H1 (cell line): ENCODE measurements around the gene R3HDM2. TPM values are rescaled to one million over a fixed set of nuclear protein-coding genes. Genes with fewer than 3 reads are reported as not detected.

Experiments
- CTCF ChIA-PET: fragments of 300-600 bp; sonication (Branson Sonifier 250); formaldehyde crosslinking; loops from one replicate; lab custom pipeline; 2021; ENCODE audit not compliant: partially characterized antibody; lab: Charles Lee
- POLR2A ChIA-PET: fragments of 300-600 bp; sonication (Branson Sonifier 250); formaldehyde crosslinking; loops from one replicate; lab custom pipeline; 2021; ENCODE audit warnings: inconsistent platforms; ENCODE audit not compliant: partially characterized antibody; lab: Charles Lee
- DNase-seq, 2 experiments: peaks; one replicate each; pipeline versions ENCODE4 v3.0.0 to v3.0.0-alpha.2; 2010 to 2022; ENCODE audit warnings: low spot score in 2 of 2, low read depth in 1 of 2, mixed read lengths in 1 of 2
- FAIRE-seq: peaks from 2 replicates; lab custom pipeline; 2011; peaks lifted over from hg19 to GRCh38; lab: Jason Lieb, UNC
- H2AFZ ChIP-seq: 2 replicates; pipeline ENCODE4 v1.8.1; 2012; ENCODE audit warnings: low read length, inconsistent platforms
- H2AK5ac ChIP-seq: 2 replicates; pipeline ENCODE4 v1.6.1; 2013; ENCODE audit warnings: low read depth, low read length
- H2BK120ac ChIP-seq: replicated peaks from 2 replicates; pipeline ENCODE3; 2013; ENCODE audit warnings: low read depth, low read length, inconsistent platforms
- H2BK12ac ChIP-seq: 2 replicates; pipeline ENCODE4 v1.6.1; 2013; ENCODE audit warnings: low read depth, low read length
- H2BK15ac ChIP-seq: 2 replicates; pipeline ENCODE4 v1.6.1; 2013; ENCODE audit warnings: low read length
- H2BK20ac ChIP-seq: 2 replicates; pipeline ENCODE4 v1.6.1; 2013; ENCODE audit warnings: low read length
- H2BK5ac ChIP-seq: 2 replicates; pipeline ENCODE4 v1.6.1; 2013; ENCODE audit warnings: low read depth, low read length
- H3K14ac ChIP-seq: 2 replicates; pipeline ENCODE4 v1.6.1; 2013; ENCODE audit warnings: inconsistent platforms; ENCODE audit not compliant: insufficient read length
- H3K18ac ChIP-seq: 2 replicates; pipeline ENCODE4 v1.6.1; 2013; ENCODE audit warnings: low read length; ENCODE audit errors: extremely low read depth
- H3K23ac ChIP-seq: 2 replicates; pipeline ENCODE4 v1.6.1; 2013; ENCODE audit warnings: inconsistent platforms; ENCODE audit not compliant: insufficient read length
- H3K23me2 ChIP-seq: 2 replicates; pipeline ENCODE4 v1.6.1; 2013; ENCODE audit warnings: low read depth, low read length
- H3K27ac ChIP-seq: 2 replicates; pipeline ENCODE4 v1.6.1; 2011; ENCODE audit warnings: low read depth, low read length, inconsistent platforms
- H3K27me3 ChIP-seq, 4 experiments: replicated peaks in 1 of 4; 1 replicate in 1 of 4; 2 replicates in 3 of 4; pipeline versions ENCODE4 v1.6.1 to v1.8.1; 2011 to 2013; ENCODE audit warnings: low read length in 3 of 4, mild to moderate bottlenecking in 3 of 4, inconsistent platforms in 2 of 4, mixed read lengths in 2 of 4, moderate library complexity in 1 of 4; ENCODE audit not compliant: control insufficient read depth in 3 of 4, insufficient read depth in 3 of 4; ENCODE audit errors: extremely low read depth in 1 of 4
- H3K36me3 ChIP-seq, 4 experiments: 2 replicates each; pipeline versions ENCODE4 v1.6.1 to v1.8.1; 2011 to 2013; ENCODE audit warnings: mild to moderate bottlenecking in 4 of 4, low read length in 3 of 4, moderate library complexity in 2 of 4, control low read depth in 1 of 4, inconsistent platforms in 1 of 4; ENCODE audit not compliant: insufficient read depth in 4 of 4, control insufficient read depth in 2 of 4
- H3K4ac ChIP-seq: replicated peaks from 2 replicates; pipeline ENCODE3; 2013; ENCODE audit warnings: low read length, low read depth, mixed read lengths, inconsistent platforms; ENCODE audit not compliant: insufficient read length
- H3K4me1 ChIP-seq, 4 experiments: replicated peaks in 1 of 4; 1 replicate in 1 of 4; 2 replicates in 3 of 4; pipeline versions ENCODE4 v1.6.1 to v1.8.1; 2011 to 2013; ENCODE audit warnings: low read length in 3 of 4, inconsistent platforms in 2 of 4, mixed read lengths in 1 of 4; ENCODE audit not compliant: insufficient read depth in 4 of 4, control insufficient read depth in 3 of 4
- H3K4me2 ChIP-seq, 2 experiments: 2 replicates each; pipeline versions ENCODE4 v1.6.1 to v1.8.1; 2011 to 2013; ENCODE audit warnings: low read depth in 2 of 2, low read length in 2 of 2, control low read depth in 1 of 2, inconsistent platforms in 1 of 2, mild to moderate bottlenecking in 1 of 2; ENCODE audit not compliant: insufficient read depth in 1 of 2
- H3K4me3 ChIP-seq, 4 experiments: fragments of 200-600, 300-600 bp in 1 of 4; sonication (generic), shearing (Covaris generic), sonication (Bioruptor Twin) in 1 of 4; 2 replicates each; pipeline versions ENCODE4 v1.5.1 to v1.8.1; 2011 to 2016; ENCODE audit warnings: low read length in 4 of 4, low read depth in 3 of 4, control low read depth in 2 of 4, inconsistent platforms in 2 of 4, mild to moderate bottlenecking in 2 of 4, mixed read lengths in 1 of 4, moderate library complexity in 1 of 4; ENCODE audit not compliant: insufficient read depth in 2 of 4; ENCODE audit errors: extremely low read depth in 1 of 4
- H3K56ac ChIP-seq: replicated peaks from 2 replicates; pipeline ENCODE3; 2013; ENCODE audit warnings: low read depth, mild to moderate bottlenecking, mixed read lengths, low read length, inconsistent platforms; ENCODE audit not compliant: insufficient read length
- H3K79me1 ChIP-seq: 2 replicates; pipeline ENCODE4 v1.6.1; 2013; ENCODE audit warnings: low read depth, low read length, control low read depth
- H3K79me2 ChIP-seq, 2 experiments: 2 replicates each; pipeline versions ENCODE4 v1.6.1 to v1.8.1; 2012 to 2013; ENCODE audit warnings: low read length in 2 of 2, mild to moderate bottlenecking in 2 of 2, inconsistent platforms in 1 of 2; ENCODE audit not compliant: insufficient read depth in 2 of 2, control insufficient read depth in 1 of 2
- H3K9ac ChIP-seq, 4 experiments: replicated peaks in 1 of 4; 1 replicate in 1 of 4; 2 replicates in 3 of 4; pipeline versions ENCODE4 v1.6.1 to v1.8.1; 2011 to 2013; ENCODE audit warnings: low read depth in 3 of 4, low read length in 3 of 4, control low read depth in 2 of 4, mild to moderate bottlenecking in 2 of 4, moderate library complexity in 2 of 4, inconsistent platforms in 1 of 4; ENCODE audit errors: extremely low read depth in 1 of 4
- H3K9me3 ChIP-seq, 2 experiments: 2 replicates each; pipeline versions ENCODE4 v1.6.1 to v1.8.1; 2012 to 2013; ENCODE audit warnings: mild to moderate bottlenecking in 2 of 2, moderate library complexity in 2 of 2, control low read depth in 1 of 2, inconsistent platforms in 1 of 2, low read depth in 1 of 2, low read length in 1 of 2, mixed read lengths in 1 of 2; ENCODE audit not compliant: insufficient read depth in 2 of 2
- H4K20me1 ChIP-seq, 2 experiments: replicated peaks in 1 of 2; 2 replicates each; pipeline versions ENCODE3 to v1.8.1; 2011 to 2013; ENCODE audit warnings: inconsistent platforms in 2 of 2, low read length in 2 of 2, mild to moderate bottlenecking in 1 of 2; ENCODE audit not compliant: insufficient read depth in 2 of 2, control insufficient read depth in 1 of 2
- H4K5ac ChIP-seq: 2 replicates; pipeline ENCODE4 v1.6.1; 2013; ENCODE audit warnings: low read length, low read depth, mixed read lengths, inconsistent platforms; ENCODE audit not compliant: insufficient read length
- H4K8ac ChIP-seq: 2 replicates; pipeline ENCODE4 v1.8.0; 2013; ENCODE audit warnings: mild to moderate bottlenecking, moderate library complexity, low read length, inconsistent platforms; ENCODE audit not compliant: insufficient read depth; ENCODE audit errors: extremely low read depth
- H4K91ac ChIP-seq: replicated peaks from 2 replicates; pipeline ENCODE3; 2013; ENCODE audit warnings: low read length, mixed read lengths, inconsistent platforms; ENCODE audit not compliant: insufficient read length
- ATF3 ChIP-seq: IDR thresholded peaks from 2 replicates; pipeline ENCODE4 v1.6.1; 2011; ENCODE audit warnings: low read depth, mild to moderate bottlenecking, low read length; ENCODE audit not compliant: insufficient read depth
- BACH1 ChIP-seq: IDR thresholded peaks from 2 replicates; pipeline ENCODE4 v1.6.1; 2012; ENCODE audit warnings: low read length, improper control_type of control experiment
- CBX5 ChIP-seq: fragments of 300-800, 300-1000 bp; sonication (generic); IDR thresholded peaks from 2 replicates; pipeline ENCODE4 v1.7.1; 2016; ENCODE audit warnings: antibody characterized with exemption, low read length, low read depth
- CREB1 ChIP-seq: IDR thresholded peaks from 2 replicates; pipeline ENCODE4 v1.6.1; 2012; ENCODE audit warnings: inconsistent platforms
- EZH2 ChIP-seq: fragments of 200-600 bp; sonication (generic); IDR thresholded peaks from 2 replicates; pipeline ENCODE4 v1.7.1; 2012; ENCODE audit warnings: low read depth, mild to moderate bottlenecking, moderate library complexity, low read length, inconsistent platforms; ENCODE audit not compliant: severe bottlenecking
- JUN ChIP-seq: IDR thresholded peaks from 2 replicates; pipeline ENCODE4 v1.6.1; 2011; ENCODE audit warnings: low read depth, mild to moderate bottlenecking, improper control_type of control experiment, low read length
- KDM1A ChIP-seq: fragments of 200-600, 300-600 bp; sonication (generic); IDR thresholded peaks from 2 replicates; pipeline ENCODE4 v1.7.1; 2016; ENCODE audit warnings: mild to moderate bottlenecking, low read length, borderline replicate concordance
- RBBP5 ChIP-seq: IDR thresholded peaks from 2 replicates; pipeline ENCODE4 v1.7.1; 2012; ENCODE audit warnings: low read depth, mild to moderate bottlenecking, inconsistent platforms, low read length, moderate library complexity, borderline replicate concordance
- RFX5 ChIP-seq: IDR thresholded peaks from 2 replicates; pipeline ENCODE4 v1.6.1; 2011; ENCODE audit warnings: low read depth, low read length, improper control_type of control experiment, borderline replicate concordance
- RXRA ChIP-seq: IDR thresholded peaks from 2 replicates; pipeline ENCODE4 v1.6.1; 2011; ENCODE audit warnings: low read depth, mild to moderate bottlenecking, low read length, moderate library complexity; ENCODE audit not compliant: insufficient read depth
- SIN3A ChIP-seq, 2 experiments: IDR thresholded peaks in 1 of 2; conservative IDR thresholded peaks in 1 of 2; 2 replicates each; pipeline ENCODE4 v1.6.1; 2011 to 2012; ENCODE audit warnings: low read length in 2 of 2, improper control_type of control experiment in 1 of 2, low read depth in 1 of 2, mild to moderate bottlenecking in 1 of 2
- SP4 ChIP-seq: IDR thresholded peaks from 2 replicates; pipeline ENCODE4 v1.6.1; 2012; ENCODE audit warnings: low read length, inconsistent platforms
- SUZ12 ChIP-seq: fragments of 200-600 bp; sonication (generic); IDR thresholded peaks from 2 replicates; pipeline ENCODE4 v1.6.1; 2012; ENCODE audit warnings: mild to moderate bottlenecking, inconsistent platforms, low read length, moderate library complexity, mixed read lengths
- TAF7 ChIP-seq: optimal IDR thresholded peaks from 2 replicates; pipeline ENCODE3; 2011; ENCODE audit warnings: low read depth, mild to moderate bottlenecking, inconsistent platforms, low read length, moderate library complexity, borderline replicate concordance
- YY1 ChIP-seq: IDR thresholded peaks from 2 replicates; pipeline ENCODE4 v1.6.1; 2011; ENCODE audit warnings: low read depth, mild to moderate bottlenecking, low read length
- ZNF274 ChIP-seq: IDR thresholded peaks from 2 replicates; pipeline ENCODE4 v1.7.0; 2012; ENCODE audit warnings: low read length, borderline replicate concordance; ENCODE audit errors: extremely low read depth
- polyA plus RNA-seq, 7 experiments: library from polyadenylated mRNA; depleted of rRNA in 3 of 7; stranded (reverse) in 5 of 7; unstranded in 2 of 7; fragments of >200 nt in 5 of 7; fragments of 200-250 nt in 2 of 7; gene quantifications; 1 replicate in 5 of 7; 2 replicates in 1 of 7; 4 replicates in 1 of 7; pipeline versions ENCODE4 v1.2.1 to v1.2.3, GENCODE V29; 2011 to 2013; ENCODE audit warnings: missing spikeins in 2 of 7, mixed read lengths in 2 of 7
- total RNA-seq: library from RNA; stranded (reverse); fragmentation: NEBNext Ultra II Directional; extraction: Animal tissue kit (Norgen Biotek cat#: 25700); gene quantifications from 2 replicates; pipeline ENCODE4 v1.2.1, GENCODE V29; 2021

R3HDM2 gene
- total and polyA plus RNA-seq, 2 of the 8 experiments (the other 6 are each of a cell fraction or from before 2014, with no cell fraction given): 25.6 to 27.0 TPM

- no peak overlapping the region for H2AK5ac ChIP-seq
- no peaks in the 10 kb centered on the region for H3K36me3 ChIP-seq
- ChIA-PET CTCF (no interaction called here), POLR2A (no interaction called here)
- H3K9ac ChIP-seq: no peak overlapping the region
- no peak overlapping the region for H3K4me3 ChIP-seq
- no peak overlapping the region for H2AFZ ChIP-seq
- H3K23me2 ChIP-seq: no peaks in the 10 kb centered on the region
- H3K4ac ChIP-seq: no peak overlapping the region
- no peak overlapping the region for H3K27ac ChIP-seq
- no peak overlapping the region for H3K23ac ChIP-seq
- DNase-seq (no peak), FAIRE-seq (no peak)
- H2BK5ac ChIP-seq: no peak overlapping the region
- H3K79me2 ChIP-seq: no peaks in the 10 kb centered on the region
- no peak overlapping the region for H2BK15ac ChIP-seq
- H3K9me3 ChIP-seq: no peaks in the 10 kb centered on the region
- no peak overlapping the region for H2BK20ac ChIP-seq
- no peak overlapping the region for H3K14ac ChIP-seq
- no peak overlapping the region for H4K91ac ChIP-seq
- no peak overlapping the region for H4K8ac ChIP-seq
- H3K27me3 ChIP-seq: no peaks in the 10 kb centered on the region
- H3K56ac ChIP-seq: no peak overlapping the region
- no peak overlapping the region for H2BK12ac ChIP-seq
- H3K4me1 ChIP-seq: peaks cover 0 to 1% (median 0%) of the 10 kb centered on the region in 4 experiments; a peak in 2 of 7 replicates
- no peak overlapping the region for H4K5ac ChIP-seq
- H3K79me1 ChIP-seq: no peaks in the 10 kb centered on the region
- no peak overlapping the region for H3K4me2 ChIP-seq
- no peaks in the 10 kb centered on the region for H4K20me1 ChIP-seq
- no peak overlapping the region for H3K18ac ChIP-seq
- no peak overlapping the region for H2BK120ac ChIP-seq
- TF ChIP-seq KDM1A (no peak), ZNF274 (no peak), TAF7 (no peak), RXRA (no peak), SUZ12 (no peak), CREB1 (no peak), RBBP5 (no peak), ATF3 (no peak), RFX5 (no peak), SP4 (no peak), BACH1 (no peak), SIN3A (conservative IDR thresholded peaks at IDR 0.05 in 1 of 2, IDR thresholded peaks at IDR 0.05 in 1 of 2; ENCODE audit: low read depth in 1 of 2, low read length in 2 of 2) (no peak), JUN (no peak), YY1 (no peak), EZH2 (no peak), CBX5 (no peak)
Measured at GRCh38 chr12:57347284-57347683, 83.6 kb downstream of the R3HDM2 start.
